K562 (cell line): Measurements from ENCODE around the gene TARBP2. TPM values are rescaled to one million over a fixed set of nuclear protein-coding genes. Genes with fewer than 3 reads are reported as not detected.

Source experiments
- ATF3 ChIP-seq, 2 experiments: fragments of 450-650 bp in 1 of 2; sonication (generic) in 1 of 2; formaldehyde crosslinking in 1 of 2; IDR thresholded peaks in 1 of 2; conservative IDR thresholded peaks in 1 of 2; 2 replicates each; pipeline versions ENCODE4 v1.6.1 to v1.8.1; 2016 to 2023; ENCODE audit warnings: mild to moderate bottlenecking in 2 of 2, moderate library complexity in 2 of 2, inconsistent platforms in 1 of 2, missing genetic modification reagents in 1 of 2
- CBX1 ChIP-seq: sonication (generic); IDR thresholded peaks from 2 replicates; pipeline ENCODE4 v1.6.1; 2016; ENCODE audit warnings: antibody characterized with exemption, low read depth, mild to moderate bottlenecking
- CREB5 ChIP-seq: fragments of 250-450 bp; sonication (Bioruptor Pico); IDR thresholded peaks from 2 replicates; pipeline ENCODE4 v1.5.0; 2020; ENCODE audit warnings: mild to moderate bottlenecking
- FOXA3 ChIP-seq, 2 experiments: fragments of 450-650 bp in 1 of 2; sonication (generic) in 1 of 2; formaldehyde crosslinking; IDR thresholded peaks in 1 of 2; conservative IDR thresholded peaks in 1 of 2; 2 replicates each; pipeline versions ENCODE4 v1.4.0 to v1.8.0; 2020 to 2022; ENCODE audit warnings: mild to moderate bottlenecking in 2 of 2, missing genetic modification reagents in 1 of 2
- FOXP4 ChIP-seq: sonication (generic); formaldehyde crosslinking; IDR thresholded peaks from 2 replicates; pipeline ENCODE4 v1.8.0; 2022; ENCODE audit warnings: mild to moderate bottlenecking, missing genetic modification reagents, borderline replicate concordance
- KHSRP ChIP-seq: fragments of 450-650 bp; IDR thresholded peaks from 2 replicates; pipeline ENCODE4 v1.6.1; 2017
- NONO ChIP-seq, 2 experiments: fragments of 200-400 bp in 1 of 2; fragments of 450-650 bp in 1 of 2; formaldehyde crosslinking in 1 of 2; IDR thresholded peaks; 2 replicates each; pipeline ENCODE4 v1.6.1; 2017; ENCODE audit warnings: low read depth in 2 of 2, mild to moderate bottlenecking in 2 of 2, moderate library complexity in 2 of 2, low read length in 1 of 2
- NR2C2 ChIP-seq, 2 experiments: fragments of 200-800 bp in 1 of 2; sonication (Bioruptor generic) in 1 of 2; sonication (generic) in 1 of 2; formaldehyde crosslinking in 1 of 2; IDR thresholded peaks; 2 replicates each; pipeline versions ENCODE4 v1.6.1 to v1.8.0; 2016 to 2022; ENCODE audit warnings: mild to moderate bottlenecking in 1 of 2, missing compliant biosample characterization in 1 of 2, missing genetic modification characterization in 1 of 2, missing genetic modification reagents in 1 of 2
- NR2F6 ChIP-seq: fragments of 450-650 bp; formaldehyde crosslinking; IDR thresholded peaks from 2 replicates; pipeline ENCODE4 v1.4.0; 2020; ENCODE audit warnings: mild to moderate bottlenecking
- PML ChIP-seq: IDR thresholded peaks from 2 replicates; pipeline ENCODE4 v1.6.1; 2012; ENCODE audit warnings: low read length, inconsistent platforms
- SNAPC5 ChIP-seq: fragments of 250-450 bp; sonication (Bioruptor Pico); IDR thresholded peaks from 2 replicates; pipeline ENCODE4 v1.8.0; 2021; ENCODE audit warnings: moderate library complexity, mild to moderate bottlenecking, inconsistent platforms
- ZFP1 ChIP-seq: fragments of 450-650 bp; formaldehyde crosslinking; IDR thresholded peaks from 2 replicates; pipeline ENCODE4 v1.4.0; 2020; ENCODE audit warnings: mild to moderate bottlenecking, mixed read lengths
- ZNF263 ChIP-seq: sonication (generic); formaldehyde crosslinking; IDR thresholded peaks from 2 replicates; pipeline ENCODE4 v1.8.0; 2022; ENCODE audit warnings: mild to moderate bottlenecking, missing genetic modification reagents, borderline replicate concordance
- polyA plus RNA-seq, 8 experiments: library from polyadenylated mRNA; depleted of rRNA in 4 of 8; stranded (reverse) in 5 of 8; unstranded in 3 of 8; fragments of >200 nt; fragmentation: Nextera tagmentation in 2 of 8; fragmentation: Illumina TruSeq in 1 of 8; extraction: Ambion mirVana in 2 of 8; extraction: Trizol in 1 of 8; gene quantifications; 2 replicates each; pipeline versions ENCODE4 v1.2.1 to v1.2.3, GENCODE V29; 2011 to 2014; ENCODE audit warnings: inconsistent platforms in 1 of 8, missing spikeins in 1 of 8
- total RNA-seq, 7 experiments: library from RNA; depleted of rRNA in 6 of 7; stranded (reverse); fragments of >200 nt in 6 of 7; fragmentation: Illumina TruSeq in 2 of 7; extraction: Trizol in 2 of 7; gene quantifications; 2 replicates each; pipeline versions ENCODE4 v1.2.1 to v1.2.3, GENCODE V29; 2011 to 2021; ENCODE audit warnings: low replicate concordance in 1 of 7
- TF ChIP-seq, protein P1 (sequence below): IDR thresholded peaks from 3 replicates; pipeline ENCODE4 v1.6.1; 2011; ENCODE audit warnings: borderline replicate concordance, mild to moderate bottlenecking, moderate library complexity; ENCODE audit not compliant: insufficient read length; ENCODE audit errors: extremely low read depth
- TF ChIP-seq, protein P2 (sequence below): fragments of 200-400 bp; formaldehyde crosslinking; IDR thresholded peaks from 2 replicates; pipeline ENCODE4 v1.6.1; 2017; ENCODE audit warnings: mild to moderate bottlenecking, low read depth, low read length, moderate library complexity

Gene TARBP2
- total and polyA plus RNA-seq, 9 of the 15 experiments (the other 6 are each of a cell fraction or from before 2014, with no cell fraction given) = 5.6 to 69.0 (median 44.6) TPM

DNA sequence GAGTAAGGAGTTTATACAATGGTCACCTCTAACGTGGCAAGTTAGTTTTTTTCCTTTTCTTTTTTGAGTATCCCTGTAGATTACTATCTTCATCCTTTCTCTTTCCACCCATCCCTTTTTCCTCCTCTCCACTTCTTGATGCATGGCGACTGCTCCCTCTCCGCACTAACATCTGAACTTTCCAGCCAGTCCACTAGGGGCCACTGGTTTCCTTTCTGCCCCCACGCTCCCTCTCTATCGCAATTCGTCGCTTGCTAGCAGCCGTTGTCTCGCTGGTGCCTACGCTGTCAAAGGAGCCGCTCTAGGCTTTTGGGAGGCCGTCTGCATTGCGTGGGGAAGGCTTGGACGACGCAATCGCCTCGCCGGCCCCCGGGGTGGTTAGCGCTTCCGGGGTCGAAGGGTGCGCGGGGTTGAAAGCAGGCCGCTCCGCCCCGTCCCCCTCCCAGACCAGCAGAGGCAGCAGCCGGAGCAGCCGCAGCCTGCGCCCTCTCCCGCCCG is 49.4 kb upstream of the TARBP2 start, which contains the start of gene PCBP2 (continued):
- no peak for TF ChIP-seq ZNF263 (CRISPR knock-in tag)
- peak; percentile 79 for TF ChIP-seq ATF3 (IDR thresholded peaks at IDR 0.05)
- TF ChIP-seq ATF3 (CRISPR knock-in tag; conservative IDR thresholded peaks at IDR 0.05) = peak; percentile 88
- peak in 1 of 2 experiments; percentile 49; a peak in 1 of 4 replicates for TF ChIP-seq NONO (IDR thresholded peaks at IDR 0.05; ENCODE audit: low read depth in 2 of 2, low read length in 1 of 2)
- TF ChIP-seq CREB5 (CRISPR knock-in tag) = no peak
- TF ChIP-seq, protein P1, sequence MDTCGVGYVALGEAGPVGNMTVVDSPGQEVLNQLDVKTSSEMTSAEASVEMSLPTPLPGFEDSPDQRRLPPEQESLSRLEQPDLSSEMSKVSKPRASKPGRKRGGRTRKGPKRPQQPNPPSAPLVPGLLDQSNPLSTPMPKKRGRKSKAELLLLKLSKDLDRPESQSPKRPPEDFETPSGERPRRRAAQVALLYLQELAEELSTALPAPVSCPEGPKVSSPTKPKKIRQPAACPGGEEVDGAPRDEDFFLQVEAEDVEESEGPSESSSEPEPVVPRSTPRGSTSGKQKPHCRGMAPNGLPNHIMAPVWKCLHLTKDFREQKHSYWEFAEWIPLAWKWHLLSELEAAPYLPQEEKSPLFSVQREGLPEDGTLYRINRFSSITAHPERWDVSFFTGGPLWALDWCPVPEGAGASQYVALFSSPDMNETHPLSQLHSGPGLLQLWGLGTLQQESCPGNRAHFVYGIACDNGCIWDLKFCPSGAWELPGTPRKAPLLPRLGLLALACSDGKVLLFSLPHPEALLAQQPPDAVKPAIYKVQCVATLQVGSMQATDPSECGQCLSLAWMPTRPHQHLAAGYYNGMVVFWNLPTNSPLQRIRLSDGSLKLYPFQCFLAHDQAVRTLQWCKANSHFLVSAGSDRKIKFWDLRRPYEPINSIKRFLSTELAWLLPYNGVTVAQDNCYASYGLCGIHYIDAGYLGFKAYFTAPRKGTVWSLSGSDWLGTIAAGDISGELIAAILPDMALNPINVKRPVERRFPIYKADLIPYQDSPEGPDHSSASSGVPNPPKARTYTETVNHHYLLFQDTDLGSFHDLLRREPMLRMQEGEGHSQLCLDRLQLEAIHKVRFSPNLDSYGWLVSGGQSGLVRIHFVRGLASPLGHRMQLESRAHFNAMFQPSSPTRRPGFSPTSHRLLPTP = no peak
- no peak for TF ChIP-seq NR2F6
- TF ChIP-seq FOXA3 (CRISPR knock-in tag; conservative IDR thresholded peaks at IDR 0.05 in 1 of 2, IDR thresholded peaks at IDR 0.05 in 1 of 2) = no peak
- peak; percentile 99 for TF ChIP-seq NR2C2 (CRISPR knock-in tag; IDR thresholded peaks at IDR 0.05)
- peak; percentile 99 for TF ChIP-seq NR2C2 (tag; IDR thresholded peaks at IDR 0.05)
- no peak for TF ChIP-seq ZFP1 (CRISPR knock-in tag)
- TF ChIP-seq, protein P2, sequence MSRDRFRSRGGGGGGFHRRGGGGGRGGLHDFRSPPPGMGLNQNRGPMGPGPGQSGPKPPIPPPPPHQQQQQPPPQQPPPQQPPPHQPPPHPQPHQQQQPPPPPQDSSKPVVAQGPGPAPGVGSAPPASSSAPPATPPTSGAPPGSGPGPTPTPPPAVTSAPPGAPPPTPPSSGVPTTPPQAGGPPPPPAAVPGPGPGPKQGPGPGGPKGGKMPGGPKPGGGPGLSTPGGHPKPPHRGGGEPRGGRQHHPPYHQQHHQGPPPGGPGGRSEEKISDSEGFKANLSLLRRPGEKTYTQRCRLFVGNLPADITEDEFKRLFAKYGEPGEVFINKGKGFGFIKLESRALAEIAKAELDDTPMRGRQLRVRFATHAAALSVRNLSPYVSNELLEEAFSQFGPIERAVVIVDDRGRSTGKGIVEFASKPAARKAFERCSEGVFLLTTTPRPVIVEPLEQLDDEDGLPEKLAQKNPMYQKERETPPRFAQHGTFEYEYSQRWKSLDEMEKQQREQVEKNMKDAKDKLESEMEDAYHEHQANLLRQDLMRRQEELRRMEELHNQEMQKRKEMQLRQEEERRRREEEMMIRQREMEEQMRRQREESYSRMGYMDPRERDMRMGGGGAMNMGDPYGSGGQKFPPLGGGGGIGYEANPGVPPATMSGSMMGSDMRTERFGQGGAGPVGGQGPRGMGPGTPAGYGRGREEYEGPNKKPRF = no peak
- TF ChIP-seq SNAPC5 (CRISPR knock-in tag) = no peak
- TF ChIP-seq KHSRP = no peak; the same call in 1 of the 2 replicates
- peak; percentile 38; the same call in 1 of the 2 replicates for TF ChIP-seq PML
- no peak for TF ChIP-seq FOXP4 (CRISPR knock-in tag)
- 0 out of 2 replicates have a peak, but pooled peaks have one; percentile 8 for TF ChIP-seq CBX1
